Suppressor macrophage (primary cell): Measurements from ENCODE around the gene FGD5.

Experiments
- DNase-seq, 4 experiments: peaks; one replicate each; pipeline ENCODE4 v3.0.0-alpha.2; 2020 to 2022

The FGD5 gene

GRCh38 chr3:14788644-14789043 is 30.1 kb upstream of the FGD5 start:
- DNase-seq, result no peak

GRCh38 chr3:14789221-14789620 is 29.5 kb upstream of the FGD5 start:
- DNase-seq, result no peak

GRCh38 chr3:14789640-14790285 is 29.0 kb upstream of the FGD5 start:
- no peak for DNase-seq

GRCh38 chr3:14791343-14791945 is 27.3 kb upstream of the FGD5 start:
- peak; percentile 67 to 86 (median 79) for DNase-seq

GRCh38 chr3:14792691-14793121 is 26.1 kb upstream of the FGD5 start:
- no peak for DNase-seq

DNA sequence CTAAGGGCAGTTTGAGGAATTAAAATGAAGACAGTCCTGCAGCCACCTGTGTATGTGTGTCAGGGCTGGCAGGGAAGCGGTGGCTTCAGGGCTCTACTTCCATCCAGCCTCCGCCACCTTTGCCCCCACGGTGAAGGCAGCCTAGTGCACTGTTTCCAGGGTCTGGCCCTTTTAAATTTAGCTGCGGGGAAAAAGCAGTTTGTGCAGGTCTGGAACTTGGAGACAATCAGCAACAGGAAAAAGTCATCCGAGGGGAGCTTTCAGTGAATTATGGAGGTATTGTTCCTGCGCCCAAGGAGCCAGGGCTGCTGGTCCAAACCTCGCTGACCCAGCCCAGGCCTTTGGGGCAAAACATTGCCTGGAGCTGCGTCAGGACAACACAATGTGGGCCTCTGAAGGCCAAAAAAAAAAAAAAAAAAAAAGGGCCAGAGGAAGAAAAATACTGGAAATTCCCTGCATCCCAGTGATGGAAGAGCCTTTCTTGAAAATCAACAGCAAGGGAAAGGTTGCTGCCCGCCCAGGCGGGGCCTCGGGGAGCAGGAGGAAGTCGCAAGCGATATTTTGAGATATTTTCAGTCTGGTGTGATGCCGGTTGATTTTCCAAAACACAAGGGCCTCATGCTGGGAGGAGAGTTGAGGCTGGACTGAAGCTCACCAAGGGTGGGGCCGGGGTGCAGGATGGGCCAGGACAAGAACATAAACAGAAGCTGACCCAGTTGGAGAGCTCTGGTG is 25.5 kb upstream of the FGD5 start:
- no peak for DNase-seq

DNA sequence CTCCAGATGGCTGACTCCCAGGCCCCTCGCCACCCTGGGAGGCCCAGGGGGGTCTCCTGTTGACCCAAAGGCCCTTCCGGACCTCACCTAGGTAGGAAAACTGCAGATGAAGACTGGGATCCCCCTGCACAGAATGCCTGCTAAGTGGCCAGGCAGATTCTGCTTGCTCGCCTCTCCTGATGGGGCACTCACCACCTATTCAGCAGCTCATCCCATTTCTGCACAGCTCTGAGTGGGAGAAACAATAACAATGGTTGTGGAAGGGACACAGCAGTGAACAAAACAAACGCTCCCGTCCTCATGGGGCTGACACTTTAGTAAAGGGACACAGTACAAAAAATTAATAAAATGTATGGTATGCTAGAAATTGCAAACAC is 24.9 kb upstream of the FGD5 start:
- no peak for DNase-seq

- no peak for DNase-seq
Observed at GRCh38 chr3:14794435-14794834, 24.3 kb upstream of the FGD5 start.

- DNase-seq, result no peak
Observed at GRCh38 chr3:14795996-14796395, 22.8 kb upstream of the FGD5 start.

- DNase-seq, result no peak
Observed at GRCh38 chr3:14796403-14797077, 22.2 kb upstream of the FGD5 start.

- no peak for DNase-seq
Observed at GRCh38 chr3:14797731-14798130, 21.0 kb upstream of the FGD5 start.

GRCh38 chr3:14798231-14798630 is 20.5 kb upstream of the FGD5 start:
- no peak for DNase-seq

DNA sequence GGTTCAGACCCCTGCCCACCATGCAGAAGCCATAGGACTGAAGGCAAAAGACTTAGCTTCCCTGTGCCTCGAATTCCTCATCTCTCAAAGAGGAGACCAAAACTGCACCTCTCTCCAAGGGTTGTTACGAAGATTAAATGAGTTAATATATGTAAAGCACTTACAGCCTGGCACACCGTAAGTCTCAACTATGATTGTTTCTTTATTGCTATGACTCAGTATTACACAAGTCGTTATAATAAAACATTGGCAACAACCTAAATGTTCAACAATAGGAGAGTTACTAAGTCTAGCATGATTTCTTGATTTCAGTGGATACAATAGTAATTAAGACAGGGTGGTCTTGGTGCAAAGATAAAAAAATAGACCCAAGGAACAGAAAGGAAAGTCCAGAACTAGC is 19.6 kb upstream of the FGD5 start:
- DNase-seq, result no peak

DNA sequence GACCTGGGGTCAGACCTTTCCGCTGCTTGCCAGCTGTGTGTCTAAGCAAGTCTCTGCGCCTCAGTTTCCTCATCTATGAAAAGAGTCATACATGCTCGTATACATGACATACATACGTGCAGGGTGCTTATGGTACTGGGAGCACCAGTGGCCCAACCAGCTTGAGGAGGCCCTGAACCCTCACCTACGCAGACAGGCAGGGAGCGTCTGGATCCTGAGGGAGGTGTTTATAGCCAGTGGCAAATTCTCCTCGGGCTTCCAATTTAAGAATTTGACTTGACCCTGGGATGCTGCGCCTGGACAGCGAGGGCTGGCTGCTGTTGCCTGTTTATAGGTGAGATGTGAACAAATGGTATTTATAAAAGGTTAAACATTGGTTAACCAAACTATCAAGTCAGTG is 17.7 kb upstream of the FGD5 start:
- no peak for DNase-seq

DNA sequence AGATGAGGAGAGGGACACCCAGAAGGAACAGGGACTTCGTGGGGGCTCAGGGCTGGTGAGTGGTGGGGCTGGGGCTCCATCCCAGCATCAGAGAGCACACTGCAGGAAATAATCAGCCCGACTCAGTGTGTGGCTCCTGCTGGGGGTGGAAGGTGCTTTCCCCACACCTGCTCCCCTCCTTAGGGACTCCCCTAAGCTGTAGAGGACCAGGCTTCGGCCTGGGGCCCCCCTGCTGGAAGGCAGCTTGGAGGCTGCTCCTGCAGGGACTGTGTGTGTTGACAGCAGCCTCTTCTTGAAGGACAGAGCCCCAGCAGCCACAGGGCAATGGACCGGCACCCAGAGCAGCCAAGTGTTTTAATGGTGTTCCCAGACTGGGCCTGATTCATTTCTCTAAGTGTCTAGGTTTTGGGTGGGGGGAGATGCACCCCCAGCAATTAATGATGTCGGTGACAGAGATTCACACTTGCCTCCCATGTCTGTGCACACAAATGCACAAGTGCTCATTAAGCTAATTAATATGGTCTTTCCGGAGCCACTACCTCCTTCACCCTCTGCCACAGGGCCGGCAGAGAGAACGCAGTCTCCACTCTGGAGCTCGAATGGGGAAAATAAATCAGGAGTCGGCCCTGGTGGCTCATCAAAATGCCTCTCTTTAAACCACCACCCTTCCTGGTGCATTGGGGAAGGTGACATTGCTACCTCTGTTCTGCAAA is 16.9 kb upstream of the FGD5 start:
- no peak for DNase-seq

- no peak for DNase-seq
Observed at GRCh38 chr3:14802381-14802731, 16.4 kb upstream of the FGD5 start.

- DNase-seq, result peak in 2 of 4 experiments; percentile 3 to 37
Observed at GRCh38 chr3:14803101-14803980, 15.4 kb upstream of the FGD5 start.

- DNase-seq, result peak in 3 of 4 experiments; percentile 50 to 58 (median 52)
Observed at GRCh38 chr3:14803981-14804834, 14.6 kb upstream of the FGD5 start.

- peak; percentile 70 to 87 (median 80) for DNase-seq
Observed at GRCh38 chr3:14804835-14805780, 13.7 kb upstream of the FGD5 start.
